ENCODE results near the gene BEND7. TPM values are rescaled to one million over a fixed set of nuclear protein-coding genes. Genes with fewer than 3 reads are reported as not detected.
A peak's percentile ranks its signal among the peaks of the same experiment; 100 is the strongest.

BEND7 gene
- total and polyA plus RNA-seq, 2 donors (not counting 3 experiments of a cell fraction or from before 2014, with no cell fraction given) = 7.3 to 31.7 TPM

- intact Hi-C loops (cut with micrococcal nuclease) = loop anchor here (5.0 kb wide), 2 partner anchors 41 to 181 kb away; partner anchors contain the start of gene SEPHS1
- H3K4me1 ChIP-seq (ENCODE audit: control insufficient read depth, extremely low read depth, insufficient read depth, low read length) = peaks cover 26% of the 10 kb centered on the region
- H3K36me3 ChIP-seq (ENCODE audit: control insufficient read depth in 2 of 2, extremely low read depth in 1 of 2, insufficient read depth in 2 of 2, low read length in 2 of 2) = peaks cover 3 to 6% of the 10 kb centered on the region in 2 experiments
- no peaks in the 10 kb centered on the region for H3K9me1 ChIP-seq (replicated peaks; ENCODE audit: control insufficient read depth, extremely low read depth, insufficient read depth, low read length)
- FAIRE-seq (peak; percentile 15), DNase-seq (ENCODE audit: low read depth, low spot score) (peak; percentile 31)
- no peak for TF ChIP-seq POLR2AphosphoS5 (IDR thresholded peaks at IDR 0.05; ENCODE audit: insufficient read depth, low read depth, low read length)
- no peak for TF ChIP-seq GATA2 (IDR thresholded peaks at IDR 0.05; ENCODE audit: insufficient read depth, insufficient read length, low read depth, low read length)
- no peak for TF ChIP-seq CTCF (IDR thresholded peaks at IDR 0.05; ENCODE audit: extremely low read depth in 1 of 2, insufficient read depth in 1 of 2, low read depth in 1 of 2, low read length in 2 of 2)
- TF ChIP-seq FOS (IDR thresholded peaks at IDR 0.05; ENCODE audit: borderline replicate concordance, insufficient read depth, low read length) = no peak
- no peak for TF ChIP-seq MYC (IDR thresholded peaks at IDR 0.05; ENCODE audit: low read depth, low read length)
- dilution Hi-C loops (cut with MboI; ENCODE audit: extremely low pct_ligation_motif_present, low sequenced_read_pairs) = no loop called here
- H3K79me2 ChIP-seq (ENCODE audit: control insufficient read depth, insufficient read depth, low read length) = peaks cover 13% of the 10 kb centered on the region
- ChIA-PET POLR2A (no interaction called here), CTCF (interaction anchor here (1.1 to 2.6 kb wide), 6 partner anchors 9 to 157 kb away, joined by 3 to 24 read pairs (median 6); no protein-coding TSS in a partner anchor)
- H3K9ac ChIP-seq (replicated peaks; ENCODE audit: extremely low read depth, insufficient read depth, low read length) = peak overlapping the region; percentile 70
- no peaks in the 10 kb centered on the region for H3K27me3 ChIP-seq (ENCODE audit: control insufficient read depth in 2 of 2, insufficient read depth in 2 of 2, low read length in 2 of 2)
- H4K20me1 ChIP-seq (replicated peaks; ENCODE audit: control insufficient read depth, extremely low read depth, insufficient read depth, low read length) = no peaks in the 10 kb centered on the region
- no TSS peak for BruUV-seq (replicated peaks)
- peak overlapping the region; percentile 60 to 84 (median 82) for H3K4me3 ChIP-seq (replicated peaks in 1 of 3; ENCODE audit: insufficient read depth in 1 of 3, low read depth in 1 of 3, low read length in 3 of 3)
- peak overlapping the region; percentile 61 for H2AFZ ChIP-seq (ENCODE audit: low read depth, low read length)
- no peaks in the 10 kb centered on the region for H3K9me3 ChIP-seq (replicated peaks; ENCODE audit: control insufficient read depth, insufficient read depth, low read length)
- peak overlapping the region; percentile 90 for H3K4me2 ChIP-seq (ENCODE audit: insufficient read depth, low read length)
- peak overlapping the region; percentile 76 for H3K27ac ChIP-seq (ENCODE audit: insufficient read depth, low read depth, low read length)
Observed at GRCh38 chr10:13528123-13528874, 515 bp downstream of the BEND7 start.
